Measurements from ENCODE around the gene KIF13A.

DNA sequence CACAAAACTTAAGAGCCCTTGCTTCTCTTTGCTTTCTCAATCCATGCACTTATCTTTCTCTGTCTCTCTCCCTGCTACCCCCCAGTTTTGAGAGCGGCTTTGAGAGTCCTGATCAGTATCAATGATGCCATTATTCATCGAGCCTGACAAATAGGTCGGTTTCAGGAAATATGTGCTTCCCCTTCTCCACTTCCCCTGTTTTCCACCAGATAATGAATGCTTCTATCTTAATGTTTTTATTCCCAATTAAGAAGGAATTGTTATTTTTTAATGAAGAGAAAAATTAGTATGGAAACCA is 117.7 kb downstream of the KIF13A start:
- TF ChIP-seq, protein P1, sequence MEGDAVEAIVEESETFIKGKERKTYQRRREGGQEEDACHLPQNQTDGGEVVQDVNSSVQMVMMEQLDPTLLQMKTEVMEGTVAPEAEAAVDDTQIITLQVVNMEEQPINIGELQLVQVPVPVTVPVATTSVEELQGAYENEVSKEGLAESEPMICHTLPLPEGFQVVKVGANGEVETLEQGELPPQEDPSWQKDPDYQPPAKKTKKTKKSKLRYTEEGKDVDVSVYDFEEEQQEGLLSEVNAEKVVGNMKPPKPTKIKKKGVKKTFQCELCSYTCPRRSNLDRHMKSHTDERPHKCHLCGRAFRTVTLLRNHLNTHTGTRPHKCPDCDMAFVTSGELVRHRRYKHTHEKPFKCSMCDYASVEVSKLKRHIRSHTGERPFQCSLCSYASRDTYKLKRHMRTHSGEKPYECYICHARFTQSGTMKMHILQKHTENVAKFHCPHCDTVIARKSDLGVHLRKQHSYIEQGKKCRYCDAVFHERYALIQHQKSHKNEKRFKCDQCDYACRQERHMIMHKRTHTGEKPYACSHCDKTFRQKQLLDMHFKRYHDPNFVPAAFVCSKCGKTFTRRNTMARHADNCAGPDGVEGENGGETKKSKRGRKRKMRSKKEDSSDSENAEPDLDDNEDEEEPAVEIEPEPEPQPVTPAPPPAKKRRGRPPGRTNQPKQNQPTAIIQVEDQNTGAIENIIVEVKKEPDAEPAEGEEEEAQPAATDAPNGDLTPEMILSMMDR (IDR thresholded peaks at IDR 0.05) = no peak
- TF ChIP-seq POLR2A (IDR thresholded peaks at IDR 0.05) = no peak
